ENCODE results near the gene GPR119.
"Not testable (repeated sequence)": the region's sequence is repeated elsewhere in the genome, so short reads cannot be mapped to it uniquely, and the experiment has no call there.

GPR119 gene

DNA sequence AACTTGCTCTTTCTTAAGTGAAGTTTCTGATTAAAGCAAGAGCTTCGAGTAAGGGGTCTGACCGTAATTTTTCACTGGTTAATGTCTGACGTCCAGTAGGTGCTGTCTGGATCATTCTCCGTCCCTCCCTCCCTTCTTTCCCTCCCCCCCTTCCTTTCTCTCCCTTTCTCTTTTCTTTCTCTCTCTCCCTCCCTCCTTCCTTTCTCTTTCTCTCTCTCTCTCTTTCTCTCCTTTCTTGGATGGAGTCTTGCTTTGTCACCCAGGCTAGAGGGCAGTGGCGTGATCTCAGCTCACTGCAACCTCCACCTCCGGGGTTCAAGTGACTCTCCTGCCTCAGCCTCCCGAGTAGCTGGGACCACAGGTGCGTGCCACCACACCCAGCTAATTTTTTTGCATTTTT lies 46.6 kb downstream of the GPR119 start:
- not testable (repeated sequence) for DNase-seq

DNA sequence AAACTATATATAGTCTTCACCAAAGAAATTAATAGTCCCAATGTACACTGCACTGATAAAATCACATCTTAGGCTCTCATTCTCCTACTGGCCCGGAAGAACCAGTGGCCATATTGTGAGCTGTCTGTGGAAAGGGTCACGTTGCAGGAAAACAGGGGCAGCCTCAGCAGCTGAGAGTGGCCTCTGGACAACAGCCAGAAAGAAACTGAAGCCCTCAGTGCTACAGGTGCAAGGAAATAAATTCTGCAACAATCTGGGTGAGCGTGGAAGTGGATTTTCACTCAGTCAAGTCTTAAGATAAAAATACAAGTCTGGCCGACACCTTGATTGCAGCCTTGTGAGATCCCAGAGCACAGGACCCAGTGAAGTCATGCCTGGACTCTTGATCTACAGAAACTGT lies 48.9 kb downstream of the GPR119 start:
- DNase-seq, result no peak
